HG02852 (cell line): Measurements from ENCODE around the gene PLIN3.
"Not testable (repeated sequence)": the region's sequence is repeated elsewhere in the genome, so short reads cannot be mapped to it uniquely, and the experiment has no call there.

ENCODE experiments used
- ATAC-seq: cut with Tn5 transposase; IDR thresholded peaks from one replicate; pipeline ENCODE4 v1.9.1; 2021; ENCODE audit warnings: mild to moderate bottlenecking, moderate library complexity; ENCODE audit not compliant: unreplicated experiment

The PLIN3 gene

GRCh38 chr19:4867534-4868285, at the start of gene PLIN3:
Gene PLIN3, minus strand, starts transcription at chr19:4867667. Its CDS starts 6,273 bp downstream, at chr19:4861394.
- peak; percentile 67 for ATAC-seq

GRCh38 chr19:4916292-4917082, 49.0 kb upstream of the PLIN3 start:
- ATAC-seq, result no peak

GRCh38 chr19:4914736-4915501, 47.5 kb upstream of the PLIN3 start:
- no peak for ATAC-seq

GRCh38 chr19:4913996-4914735, 46.7 kb upstream of the PLIN3 start:
- no peak for ATAC-seq

GRCh38 chr19:4911786-4912672, 44.6 kb upstream of the PLIN3 start:
- ATAC-seq, result no peak

- ATAC-seq, result no peak
Observed at GRCh38 chr19:4911314-4911713, 43.8 kb upstream of the PLIN3 start.

- no peak for ATAC-seq
Observed at GRCh38 chr19:4910594-4911281, 43.3 kb upstream of the PLIN3 start.

- peak; percentile 83 for ATAC-seq
Observed at GRCh38 chr19:4909897-4910593, 42.6 kb upstream of the PLIN3 start.

- ATAC-seq, result peak; percentile 25
Observed at GRCh38 chr19:4909156-4909896, 41.9 kb upstream of the PLIN3 start, which contains the start of gene UHRF1. Gene UHRF1, plus strand, starts transcription at chr19:4909501. Its CDS starts 1,385 bp downstream, at chr19:4910886.

GRCh38 chr19:4908781-4909155, 41.3 kb upstream of the PLIN3 start:
- no peak for ATAC-seq

GRCh38 chr19:4908360-4908759, 40.9 kb upstream of the PLIN3 start:
- ATAC-seq, result no peak

GRCh38 chr19:4906963-4907362, 39.5 kb upstream of the PLIN3 start:
- ATAC-seq, result no peak

- no peak for ATAC-seq
Observed at GRCh38 chr19:4904481-4904880, 37.0 kb upstream of the PLIN3 start.

GRCh38 chr19:4902796-4903195, 35.3 kb upstream of the PLIN3 start, which contains the start of gene ARRDC5:
Gene ARRDC5, minus strand, starts transcription at chr19:4902896. Its CDS starts 71 bp downstream, at chr19:4902825.
- ATAC-seq, result no peak

GRCh38 chr19:4900879-4901278, 33.4 kb upstream of the PLIN3 start:
- ATAC-seq, result not testable (repeated sequence)

GRCh38 chr19:4897146-4897545, 29.7 kb upstream of the PLIN3 start:
- no peak for ATAC-seq

- no peak for ATAC-seq
Observed at GRCh38 chr19:4896372-4896771, 28.9 kb upstream of the PLIN3 start.

GRCh38 chr19:4892962-4893361, 25.5 kb upstream of the PLIN3 start:
- ATAC-seq, result not testable (repeated sequence)
